K562 (cell line): ENCODE results near the gene TMEM107. TPM values are rescaled to one million over a fixed set of nuclear protein-coding genes. Genes with fewer than 3 reads are reported as not detected.

Experiments used
- ARID2 ChIP-seq: fragments of 450-650 bp; IDR thresholded peaks from 2 replicates; pipeline ENCODE4 v1.6.1; 2017; ENCODE audit warnings: antibody characterized with exemption, mild to moderate bottlenecking
- BMI1 ChIP-seq: fragments of 150-350 bp; IDR thresholded peaks from 2 replicates; pipeline ENCODE4 v1.6.1; 2014; ENCODE audit warnings: low read length
- CC2D1A ChIP-seq: fragments of 450-650 bp; IDR thresholded peaks from 2 replicates; pipeline ENCODE4 v1.6.1; 2017; ENCODE audit warnings: mild to moderate bottlenecking
- ERF ChIP-seq: fragments of 450-650 bp; formaldehyde crosslinking; IDR thresholded peaks from 2 replicates; pipeline ENCODE4 v1.4.0; 2020; ENCODE audit warnings: mild to moderate bottlenecking, mixed read lengths
- FOXJ2 ChIP-seq: fragments of 200-800 bp; sonication (Bioruptor generic); IDR thresholded peaks from 2 replicates; pipeline ENCODE4 v1.6.1; 2016; ENCODE audit warnings: missing genetic modification characterization, missing compliant biosample characterization
- FOXP1 ChIP-seq: sonication (generic); formaldehyde crosslinking; IDR thresholded peaks from 2 replicates; pipeline ENCODE4 v1.8.0; 2022; ENCODE audit warnings: mild to moderate bottlenecking, missing genetic modification reagents
- GATA2 ChIP-seq: sonication (generic); formaldehyde crosslinking; IDR thresholded peaks from 2 replicates; pipeline ENCODE4 v1.4.0; 2020; ENCODE audit warnings: mild to moderate bottlenecking, missing genetic modification reagents
- HDAC8 ChIP-seq: fragments of 450-650 bp; IDR thresholded peaks from 2 replicates; pipeline ENCODE4 v1.6.1; 2016; ENCODE audit warnings: mild to moderate bottlenecking, missing genetic modification characterization, moderate library complexity, missing compliant biosample characterization
- PML ChIP-seq: IDR thresholded peaks from 2 replicates; pipeline ENCODE4 v1.6.1; 2012; ENCODE audit warnings: low read length, inconsistent platforms
- POLR3A ChIP-seq: IDR thresholded peaks from 2 replicates; pipeline ENCODE4 v1.6.1; 2011; ENCODE audit warnings: borderline replicate concordance, mild to moderate bottlenecking, moderate library complexity; ENCODE audit not compliant: insufficient read length, insufficient read depth; ENCODE audit errors: extremely low read depth
- PRDM10 ChIP-seq: fragments of 450-650 bp; IDR thresholded peaks from 2 replicates; pipeline ENCODE4 v1.6.1; 2018; ENCODE audit not compliant: partially characterized antibody
- SMAD4 ChIP-seq: fragments of 250-450 bp; sonication (Bioruptor Pico); conservative IDR thresholded peaks from 2 replicates; pipeline ENCODE4 v1.8.0; 2021; ENCODE audit warnings: inconsistent platforms, mild to moderate bottlenecking, moderate library complexity
- SOX6 ChIP-seq: fragments of 450-650 bp; IDR thresholded peaks from 2 replicates; pipeline ENCODE4 v1.6.1; 2014; ENCODE audit warnings: mild to moderate bottlenecking
- TAF7 ChIP-seq: fragments of 450-650 bp; IDR thresholded peaks from 2 replicates; pipeline ENCODE4 v1.6.1; 2016; ENCODE audit warnings: missing genetic modification characterization, missing compliant biosample characterization
- TGIF2 ChIP-seq: sonication (generic); formaldehyde crosslinking; IDR thresholded peaks from 2 replicates; pipeline ENCODE4 v1.8.1; 2022; ENCODE audit warnings: mild to moderate bottlenecking, missing genetic modification reagents, moderate library complexity
- XRCC3 ChIP-seq: fragments of 450-650 bp; IDR thresholded peaks from 2 replicates; pipeline ENCODE4 v1.6.1; 2017; ENCODE audit warnings: mild to moderate bottlenecking, moderate library complexity
- ZBTB17 ChIP-seq: fragments of 450-650 bp; formaldehyde crosslinking; IDR thresholded peaks from 2 replicates; pipeline ENCODE4 v1.4.0; 2020; ENCODE audit warnings: mild to moderate bottlenecking
- ZNF146 ChIP-seq: IDR thresholded peaks from one replicate; pipeline ENCODE4 v1.6.1; 2018; ENCODE audit warnings: missing compliant biosample characterization; ENCODE audit not compliant: unreplicated experiment
- ZNF24 ChIP-seq: fragments of 450-650 bp; IDR thresholded peaks from 2 replicates; pipeline ENCODE4 v1.6.1; 2016
- ZNF280B ChIP-seq: fragments of 250-450 bp; sonication (Bioruptor Pico); IDR thresholded peaks from 2 replicates; pipeline ENCODE4 v1.5.1; 2021; ENCODE audit warnings: mild to moderate bottlenecking
- ZNF551 ChIP-seq: fragments of 250-450 bp; sonication (Bioruptor Pico); IDR thresholded peaks from 2 replicates; pipeline ENCODE4 v1.5.0; 2021; ENCODE audit warnings: mild to moderate bottlenecking, moderate library complexity
- polyA plus RNA-seq, 8 experiments: library from polyadenylated mRNA; depleted of rRNA in 4 of 8; stranded (reverse) in 5 of 8; unstranded in 3 of 8; fragments of >200 nt; fragmentation: Nextera tagmentation in 2 of 8; fragmentation: Illumina TruSeq in 1 of 8; extraction: Ambion mirVana in 2 of 8; extraction: Trizol in 1 of 8; gene quantifications; 2 replicates each; pipeline versions ENCODE4 v1.2.1 to v1.2.3, GENCODE V29; 2011 to 2014; ENCODE audit warnings: inconsistent platforms in 1 of 8, missing spikeins in 1 of 8
- total RNA-seq, 7 experiments: library from RNA; depleted of rRNA in 6 of 7; stranded (reverse); fragments of >200 nt in 6 of 7; fragmentation: Illumina TruSeq in 2 of 7; extraction: Trizol in 2 of 7; gene quantifications; 2 replicates each; pipeline versions ENCODE4 v1.2.1 to v1.2.3, GENCODE V29; 2011 to 2021; ENCODE audit warnings: low replicate concordance in 1 of 7
- TF ChIP-seq, protein P1 (sequence below): fragments of 250-450 bp; sonication (Bioruptor Pico); IDR thresholded peaks from 2 replicates; pipeline ENCODE4 v1.9.0; 2021; ENCODE audit warnings: mild to moderate bottlenecking, inconsistent platforms
- TF ChIP-seq, protein P2 (sequence below): fragments of 450-650 bp; IDR thresholded peaks from 2 replicates; pipeline ENCODE4 v1.6.1; 2016; ENCODE audit warnings: low read depth, mild to moderate bottlenecking, moderate library complexity

Gene TMEM107
- total and polyA plus RNA-seq, 9 of the 15 experiments (the other 6 are each of a cell fraction or from before 2014, with no cell fraction given), result 7.1 to 26.2 (median 16.9) TPM

- TF ChIP-seq, protein P1, sequence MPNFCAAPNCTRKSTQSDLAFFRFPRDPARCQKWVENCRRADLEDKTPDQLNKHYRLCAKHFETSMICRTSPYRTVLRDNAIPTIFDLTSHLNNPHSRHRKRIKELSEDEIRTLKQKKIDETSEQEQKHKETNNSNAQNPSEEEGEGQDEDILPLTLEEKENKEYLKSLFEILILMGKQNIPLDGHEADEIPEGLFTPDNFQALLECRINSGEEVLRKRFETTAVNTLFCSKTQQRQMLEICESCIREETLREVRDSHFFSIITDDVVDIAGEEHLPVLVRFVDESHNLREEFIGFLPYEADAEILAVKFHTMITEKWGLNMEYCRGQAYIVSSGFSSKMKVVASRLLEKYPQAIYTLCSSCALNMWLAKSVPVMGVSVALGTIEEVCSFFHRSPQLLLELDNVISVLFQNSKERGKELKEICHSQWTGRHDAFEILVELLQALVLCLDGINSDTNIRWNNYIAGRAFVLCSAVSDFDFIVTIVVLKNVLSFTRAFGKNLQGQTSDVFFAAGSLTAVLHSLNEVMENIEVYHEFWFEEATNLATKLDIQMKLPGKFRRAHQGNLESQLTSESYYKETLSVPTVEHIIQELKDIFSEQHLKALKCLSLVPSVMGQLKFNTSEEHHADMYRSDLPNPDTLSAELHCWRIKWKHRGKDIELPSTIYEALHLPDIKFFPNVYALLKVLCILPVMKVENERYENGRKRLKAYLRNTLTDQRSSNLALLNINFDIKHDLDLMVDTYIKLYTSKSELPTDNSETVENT (CRISPR knock-in tag), result no peak
- TF ChIP-seq ARID2 (no peak), ZNF24 (no peak), SMAD4 (peak; percentile 42; the same call in 1 of the 2 replicates), GATA2 (no peak), HDAC8 (tag) (no peak), PML (no peak), SOX6 (0 out of 2 replicates have a peak, but pooled peaks have one; percentile 3), FOXJ2 (peak; percentile 94), PRDM10 (no peak), BMI1 (no peak), FOXP1 (no peak), ZNF280B (no peak), ZBTB17 (CRISPR knock-in tag) (no peak), TAF7 (no peak), TGIF2 (no peak), ZNF146 (no peak), ERF (CRISPR knock-in tag) (no peak), CC2D1A (no peak), ZNF551 (CRISPR knock-in tag) (no peak), XRCC3 (no peak), POLR3A (no peak)
- TF ChIP-seq, protein P2, sequence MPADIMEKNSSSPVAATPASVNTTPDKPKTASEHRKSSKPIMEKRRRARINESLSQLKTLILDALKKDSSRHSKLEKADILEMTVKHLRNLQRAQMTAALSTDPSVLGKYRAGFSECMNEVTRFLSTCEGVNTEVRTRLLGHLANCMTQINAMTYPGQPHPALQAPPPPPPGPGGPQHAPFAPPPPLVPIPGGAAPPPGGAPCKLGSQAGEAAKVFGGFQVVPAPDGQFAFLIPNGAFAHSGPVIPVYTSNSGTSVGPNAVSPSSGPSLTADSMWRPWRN, result no peak
Observed at GRCh38 chr17:8153957-8154607, 22.1 kb downstream of the TMEM107 start (continued).
